Endothelial cell of umbilical vein (primary cell): ENCODE measurements around the gene ZNF616.

Experiments
- EZH2 ChIP-seq: IDR thresholded peaks from 2 replicates; pipeline ENCODE4 v1.6.1; 2012; ENCODE audit warnings: borderline replicate concordance, low read depth, mild to moderate bottlenecking, moderate library complexity, low read length, inconsistent platforms; ENCODE audit not compliant: severe bottlenecking
- GATA2 ChIP-seq: IDR thresholded peaks from 2 replicates; pipeline ENCODE4 v1.7.0; 2011; ENCODE audit warnings: low read depth, mild to moderate bottlenecking, moderate library complexity, mixed read lengths, low read length; ENCODE audit not compliant: insufficient read length, insufficient read depth
- POLR2A ChIP-seq: IDR thresholded peaks from 2 replicates; pipeline ENCODE4 v1.6.1; 2012; ENCODE audit warnings: low read depth, mild to moderate bottlenecking, control low read depth, low read length
- POLR2AphosphoS5 ChIP-seq: IDR thresholded peaks from 2 replicates; pipeline ENCODE4 v1.6.1; 2012; ENCODE audit warnings: low read depth, mild to moderate bottlenecking, control low read depth, low read length, moderate library complexity; ENCODE audit not compliant: insufficient read depth
- TF ChIP-seq, protein P1 (sequence below), 2 donors: IDR thresholded peaks; 1 replicate in 1 of 2; 2 replicates in 1 of 2; pipeline ENCODE4 v1.5.1; 2011; ENCODE audit warnings: low read length in 2 of 2, mild to moderate bottlenecking in 2 of 2, moderate library complexity in 2 of 2, control low read depth in 1 of 2, inconsistent platforms in 1 of 2, low read depth in 1 of 2; ENCODE audit not compliant: insufficient read depth in 1 of 2; ENCODE audit errors: extremely low read depth in 1 of 2

DNA sequence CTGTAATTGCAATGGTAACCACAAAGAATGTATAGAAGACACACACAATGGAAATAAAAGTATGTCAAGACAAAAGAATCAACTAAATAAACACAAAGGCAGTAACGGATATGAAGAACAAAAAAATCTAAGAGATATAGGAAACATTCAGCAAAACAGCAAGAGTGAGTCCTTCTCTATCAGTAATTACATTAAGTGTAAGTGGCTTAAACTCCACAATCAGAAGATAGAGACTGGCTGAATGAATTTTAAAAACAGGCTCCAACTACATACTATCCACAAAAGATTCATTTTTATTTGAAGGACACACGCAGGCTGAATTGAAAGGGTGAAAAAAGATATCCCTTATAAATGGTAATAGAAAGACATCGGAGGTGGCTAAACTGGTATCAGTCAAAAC is 19.5 kb downstream of the ZNF616 start:
- TF ChIP-seq, protein P1, sequence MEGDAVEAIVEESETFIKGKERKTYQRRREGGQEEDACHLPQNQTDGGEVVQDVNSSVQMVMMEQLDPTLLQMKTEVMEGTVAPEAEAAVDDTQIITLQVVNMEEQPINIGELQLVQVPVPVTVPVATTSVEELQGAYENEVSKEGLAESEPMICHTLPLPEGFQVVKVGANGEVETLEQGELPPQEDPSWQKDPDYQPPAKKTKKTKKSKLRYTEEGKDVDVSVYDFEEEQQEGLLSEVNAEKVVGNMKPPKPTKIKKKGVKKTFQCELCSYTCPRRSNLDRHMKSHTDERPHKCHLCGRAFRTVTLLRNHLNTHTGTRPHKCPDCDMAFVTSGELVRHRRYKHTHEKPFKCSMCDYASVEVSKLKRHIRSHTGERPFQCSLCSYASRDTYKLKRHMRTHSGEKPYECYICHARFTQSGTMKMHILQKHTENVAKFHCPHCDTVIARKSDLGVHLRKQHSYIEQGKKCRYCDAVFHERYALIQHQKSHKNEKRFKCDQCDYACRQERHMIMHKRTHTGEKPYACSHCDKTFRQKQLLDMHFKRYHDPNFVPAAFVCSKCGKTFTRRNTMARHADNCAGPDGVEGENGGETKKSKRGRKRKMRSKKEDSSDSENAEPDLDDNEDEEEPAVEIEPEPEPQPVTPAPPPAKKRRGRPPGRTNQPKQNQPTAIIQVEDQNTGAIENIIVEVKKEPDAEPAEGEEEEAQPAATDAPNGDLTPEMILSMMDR (IDR thresholded peaks at IDR 0.05; ENCODE audit: extremely low read depth in 1 of 2, insufficient read depth in 1 of 2, low read depth in 1 of 2, low read length in 2 of 2) = no peak
- TF ChIP-seq POLR2A = no peak
- TF ChIP-seq POLR2AphosphoS5 = no peak
- no peak for TF ChIP-seq EZH2
- no peak for TF ChIP-seq GATA2
